NCI-H1694 (cell line): Measurements from ENCODE around the gene CEBPB.

ENCODE experiments used
- DNase-seq: peaks from one replicate; lab custom pipeline; 2025; lab: John Stamatoyannopoulos, UW

The CEBPB gene

GRCh38 chr20:50170549-50171220 lies 19.9 kb upstream of the CEBPB start:
- no peak for DNase-seq

GRCh38 chr20:50172347-50173013 lies 18.1 kb upstream of the CEBPB start:
- DNase-seq, result no peak

DNA sequence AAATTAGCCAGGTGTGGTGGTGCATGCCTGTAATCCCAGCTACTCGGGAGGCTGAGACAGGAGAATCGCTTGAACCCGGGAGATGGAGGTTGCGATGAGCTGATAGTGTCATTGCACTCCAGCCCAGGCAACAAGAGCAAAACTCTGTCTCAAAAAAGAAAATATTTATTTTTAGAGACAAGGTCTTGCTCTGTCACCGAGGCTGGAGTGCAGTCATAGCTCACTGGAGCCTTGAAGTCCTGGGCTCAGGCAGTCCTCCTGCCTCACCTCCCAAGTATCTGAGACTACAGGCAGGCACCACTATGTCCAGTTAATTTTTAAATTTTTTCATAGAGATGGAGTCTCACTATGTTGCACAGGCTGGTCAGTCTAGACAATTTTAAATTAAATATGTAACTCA lies 16.2 kb upstream of the CEBPB start:
- DNase-seq, result no peak

DNA sequence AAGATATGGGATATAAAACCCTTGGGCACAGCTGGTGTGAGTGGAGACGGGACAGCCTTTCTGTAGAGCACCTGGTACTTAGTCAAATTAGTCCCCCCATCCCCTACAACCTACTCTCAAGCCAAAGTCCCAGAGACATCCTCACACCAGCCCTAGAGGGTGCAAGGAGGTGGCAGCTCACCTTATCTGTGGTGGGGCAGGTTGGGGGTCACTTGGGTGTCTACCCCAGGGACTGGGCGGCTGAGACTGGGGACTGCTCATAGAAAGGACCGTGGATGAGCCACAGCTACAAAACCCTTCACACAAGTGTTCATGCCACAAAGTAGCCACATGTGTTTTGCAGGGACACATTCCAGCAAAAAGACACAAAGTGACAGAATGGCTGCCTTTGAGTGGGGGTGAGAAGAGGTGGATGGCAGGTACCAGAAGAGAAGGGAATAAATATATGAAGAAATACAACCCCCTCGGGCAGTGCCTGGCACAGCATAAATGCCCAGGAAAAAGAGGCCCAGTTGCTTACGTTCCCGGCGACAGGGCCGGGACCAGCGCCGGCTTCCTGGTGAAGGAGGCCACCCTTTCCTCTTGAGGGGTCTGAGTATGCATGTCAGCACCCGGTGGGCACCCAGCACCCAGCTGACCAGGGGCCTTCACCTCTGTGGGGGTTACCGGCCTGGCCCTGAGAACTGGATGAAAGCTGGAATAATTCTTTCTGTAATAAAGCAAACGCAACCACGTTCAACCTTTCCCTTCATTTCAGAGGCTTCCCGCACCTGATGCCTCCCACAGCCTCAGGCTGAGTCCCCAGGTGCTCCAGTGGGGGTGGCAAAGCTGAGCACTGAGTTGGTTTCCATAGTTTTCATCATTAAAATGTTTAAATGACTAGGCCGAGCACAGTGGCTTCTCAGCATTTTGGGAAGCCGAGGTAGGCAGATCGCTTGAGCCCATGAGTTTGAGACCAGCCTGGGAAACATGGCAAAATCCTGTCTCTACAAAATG lies 14.4 kb upstream of the CEBPB start:
- DNase-seq, result no peak

- peak; percentile 31 for DNase-seq
Observed at GRCh38 chr20:50178672-50179071, 12.0 kb upstream of the CEBPB start.

DNA sequence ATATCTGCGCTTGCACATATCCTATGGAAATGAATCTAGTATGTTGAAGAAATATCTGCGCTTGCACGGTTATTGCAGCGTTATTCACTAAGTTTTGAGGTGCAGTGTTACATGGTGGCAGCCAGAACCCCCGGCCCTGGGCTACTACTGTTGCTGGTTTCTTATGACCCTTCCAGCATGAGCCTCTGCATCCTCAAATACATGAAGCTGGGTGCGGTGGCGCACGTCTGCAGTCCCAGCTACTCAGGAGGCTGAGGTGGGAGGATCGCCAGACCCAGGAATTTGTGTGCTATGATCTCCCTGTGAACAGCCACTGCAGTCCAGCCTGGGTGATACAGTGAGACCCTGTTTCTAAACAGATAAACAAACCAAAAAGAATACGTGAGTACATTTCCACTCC lies 9.3 kb upstream of the CEBPB start:
- DNase-seq, result no peak

- DNase-seq, result no peak
Observed at GRCh38 chr20:50182346-50182745, 8.3 kb upstream of the CEBPB start.

GRCh38 chr20:50185426-50185825 lies 5.2 kb upstream of the CEBPB start:
- DNase-seq, result no peak

GRCh38 chr20:50186151-50186885 lies 4.3 kb upstream of the CEBPB start:
- peak; percentile 79 for DNase-seq

- no peak for DNase-seq
Observed at GRCh38 chr20:50186987-50187402, 3.6 kb upstream of the CEBPB start.

DNA sequence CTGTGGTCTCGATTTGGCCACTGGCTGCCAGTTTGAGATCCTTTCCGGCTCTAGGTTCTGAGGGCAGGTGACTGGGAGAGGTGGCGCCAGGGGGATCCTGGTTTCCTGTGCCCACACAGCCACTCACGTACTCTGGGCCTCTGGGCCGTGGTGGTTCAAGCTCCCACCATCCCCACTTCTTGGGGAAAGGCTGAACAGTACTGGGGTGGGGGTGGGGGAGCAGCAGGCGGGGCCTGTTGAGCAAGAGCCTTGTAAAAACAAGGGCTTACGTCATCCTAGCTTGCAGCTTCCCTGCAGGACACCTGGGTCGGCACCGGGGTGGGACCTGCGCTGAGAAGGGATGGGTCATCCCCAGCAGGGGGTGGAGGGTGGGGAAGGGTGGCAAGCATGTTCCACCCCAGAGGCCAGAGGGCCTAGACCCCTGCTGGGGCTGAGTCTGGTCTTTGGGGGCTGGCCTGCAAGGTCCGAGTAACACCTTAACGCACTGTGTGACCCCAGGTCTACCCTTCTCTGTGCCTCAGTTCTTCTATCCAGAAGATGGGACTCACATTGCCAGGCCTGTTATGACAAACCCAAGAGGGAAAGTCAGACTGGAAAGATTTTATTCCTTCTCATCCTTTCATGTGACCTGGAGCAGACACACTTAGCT lies 3.1 kb upstream of the CEBPB start:
- no peak for DNase-seq

DNA sequence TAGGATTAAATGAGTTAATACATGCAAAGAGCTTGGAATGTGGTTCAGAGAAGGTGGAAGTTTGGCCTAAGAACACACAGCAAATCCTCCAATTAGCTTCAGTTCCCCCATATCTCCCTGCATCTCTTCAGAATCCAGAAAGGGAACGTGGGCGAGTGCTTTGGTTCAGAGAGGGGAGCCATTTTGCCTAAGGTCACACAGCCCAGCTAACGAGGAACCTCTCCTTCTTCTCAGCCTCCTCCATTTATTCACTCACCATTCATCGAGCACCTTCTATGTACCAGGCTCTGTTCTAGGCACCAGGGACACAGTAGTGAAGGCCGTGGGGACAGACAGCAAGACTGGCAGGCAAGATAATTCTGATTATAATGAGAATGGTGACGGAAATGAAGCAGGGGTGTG lies 2.3 kb upstream of the CEBPB start:
- no peak for DNase-seq

DNA sequence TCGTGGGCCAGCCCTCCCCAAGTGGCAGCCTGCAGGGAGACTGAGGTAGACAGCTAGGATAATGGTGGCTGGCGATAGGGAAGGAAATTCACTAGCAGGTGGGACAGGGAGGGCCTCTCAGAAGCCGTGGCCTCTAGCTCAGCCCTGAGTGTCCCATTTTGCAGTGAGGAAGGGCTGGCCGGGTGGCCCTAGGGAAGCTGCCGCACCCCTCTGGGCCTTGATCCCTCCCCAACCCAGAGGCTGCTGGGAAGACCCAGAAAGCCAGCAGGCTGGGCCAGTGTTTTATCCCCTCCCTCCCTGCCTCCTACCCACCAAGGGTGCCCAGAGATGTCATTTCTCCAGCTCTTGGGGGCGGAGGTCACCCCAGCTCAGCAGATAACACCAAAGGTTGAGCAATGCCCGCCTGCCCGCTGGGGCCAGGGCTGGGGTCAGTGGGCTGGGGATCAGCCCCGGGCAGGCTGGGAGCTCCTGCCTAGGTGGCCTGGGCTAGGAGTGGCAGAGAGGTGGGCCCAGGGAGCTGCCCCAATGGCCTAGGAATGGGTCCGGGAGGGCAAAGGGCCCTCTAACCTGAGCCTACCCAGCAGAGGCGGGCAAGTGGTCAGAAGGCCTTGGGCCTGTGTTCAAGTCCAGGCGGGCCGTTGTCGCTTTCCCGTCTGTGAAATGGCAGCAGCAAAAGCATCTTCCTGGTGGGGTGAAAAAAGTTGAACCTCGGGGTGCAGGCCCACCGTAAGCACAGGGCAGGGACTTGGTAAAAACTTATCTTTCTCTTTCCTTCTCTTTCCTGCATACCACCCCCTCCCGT lies 1.6 kb upstream of the CEBPB start:
- DNase-seq, result no peak

DNA sequence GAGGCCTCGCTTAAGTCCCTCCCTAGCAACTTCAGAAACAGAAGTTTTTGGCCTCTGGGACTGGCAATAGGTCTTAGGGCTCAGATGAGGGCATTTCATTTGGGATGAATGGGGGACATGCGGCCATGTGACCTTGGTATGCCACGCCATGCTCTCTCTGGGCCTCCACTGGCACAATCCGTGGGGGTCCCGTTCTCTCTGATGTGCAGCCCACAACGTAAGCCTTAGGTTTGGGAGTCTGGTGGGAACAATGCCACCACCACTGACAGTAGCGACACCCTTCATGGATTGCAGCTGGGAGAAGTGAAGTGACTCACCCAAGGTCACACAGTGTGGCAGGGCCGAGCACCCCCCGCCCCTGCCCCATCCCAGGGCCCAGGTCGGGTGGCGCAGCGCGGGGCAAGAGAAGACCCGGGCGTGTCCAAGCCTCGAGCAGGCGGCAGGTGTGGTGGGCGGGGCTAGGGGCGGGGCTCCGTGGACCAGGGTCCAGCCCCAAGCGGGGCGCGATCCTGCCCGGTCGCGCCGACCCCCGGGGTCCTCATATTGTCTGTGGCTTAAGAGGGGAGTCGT lies 864 bp upstream of the CEBPB start:
- no peak for DNase-seq

GRCh38 chr20:50191065-50191543 lies 474 bp downstream of the CEBPB start:
- no peak for DNase-seq

DNA sequence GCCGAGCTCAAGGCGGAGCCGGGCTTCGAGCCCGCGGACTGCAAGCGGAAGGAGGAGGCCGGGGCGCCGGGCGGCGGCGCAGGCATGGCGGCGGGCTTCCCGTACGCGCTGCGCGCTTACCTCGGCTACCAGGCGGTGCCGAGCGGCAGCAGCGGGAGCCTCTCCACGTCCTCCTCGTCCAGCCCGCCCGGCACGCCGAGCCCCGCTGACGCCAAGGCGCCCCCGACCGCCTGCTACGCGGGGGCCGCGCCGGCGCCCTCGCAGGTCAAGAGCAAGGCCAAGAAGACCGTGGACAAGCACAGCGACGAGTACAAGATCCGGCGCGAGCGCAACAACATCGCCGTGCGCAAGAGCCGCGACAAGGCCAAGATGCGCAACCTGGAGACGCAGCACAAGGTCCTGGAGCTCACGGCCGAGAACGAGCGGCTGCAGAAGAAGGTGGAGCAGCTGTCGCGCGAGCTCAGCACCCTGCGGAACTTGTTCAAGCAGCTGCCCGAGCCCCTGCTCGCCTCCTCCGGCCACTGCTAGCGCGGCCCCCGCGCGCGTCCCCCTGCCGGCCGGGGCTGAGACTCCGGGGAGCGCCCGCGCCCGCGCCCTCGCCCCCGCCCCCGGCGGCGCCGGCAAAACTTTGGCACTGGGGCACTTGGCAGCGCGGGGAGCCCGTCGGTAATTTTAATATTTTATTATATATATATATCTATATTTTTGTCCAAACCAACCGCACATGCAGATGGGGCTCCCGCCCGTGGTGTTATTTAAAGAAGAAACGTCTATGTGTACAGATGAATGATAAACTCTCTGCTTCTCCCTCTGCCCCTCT lies 1.1 kb downstream of the CEBPB start:
- DNase-seq, result no peak

GRCh38 chr20:50192364-50193198 lies 2.0 kb downstream of the CEBPB start:
- peak; percentile 66 for DNase-seq

DNA sequence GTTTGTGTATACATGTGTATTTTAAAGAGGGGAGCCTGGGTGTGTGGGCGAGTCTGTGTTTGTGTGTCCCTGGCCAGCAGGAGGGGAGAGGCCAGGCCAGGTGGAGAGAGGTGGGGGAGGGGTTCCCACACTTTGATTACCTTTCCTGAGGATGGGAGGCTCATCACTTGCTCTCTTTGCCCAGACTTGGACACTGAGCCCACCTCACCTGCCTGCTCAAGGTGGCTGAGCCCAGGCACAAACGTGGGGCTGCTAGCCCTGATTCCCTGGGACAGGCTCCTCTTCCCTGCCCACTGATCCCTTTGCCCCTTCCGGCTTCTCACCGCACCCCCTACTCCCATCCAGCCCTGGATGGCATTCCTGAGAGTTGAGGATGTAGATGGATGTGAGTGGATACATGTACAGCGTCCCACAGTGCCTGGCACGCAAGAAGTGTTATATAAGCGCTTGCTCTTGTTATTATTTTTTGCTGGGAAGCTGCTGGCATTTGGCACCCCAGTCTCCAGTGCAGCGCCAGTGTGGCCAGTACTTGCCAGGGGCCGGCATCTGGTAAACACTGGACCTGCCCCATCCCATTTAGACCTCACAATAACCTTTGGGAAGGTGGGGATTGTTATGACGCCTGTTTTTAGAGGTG lies 2.7 kb downstream of the CEBPB start:
- no peak for DNase-seq
